Measurements from ENCODE around the gene SPATA25. TPM values are rescaled to one million over a fixed set of nuclear protein-coding genes. Genes with fewer than 3 reads are reported as not detected.

The SPATA25 gene, protein sequence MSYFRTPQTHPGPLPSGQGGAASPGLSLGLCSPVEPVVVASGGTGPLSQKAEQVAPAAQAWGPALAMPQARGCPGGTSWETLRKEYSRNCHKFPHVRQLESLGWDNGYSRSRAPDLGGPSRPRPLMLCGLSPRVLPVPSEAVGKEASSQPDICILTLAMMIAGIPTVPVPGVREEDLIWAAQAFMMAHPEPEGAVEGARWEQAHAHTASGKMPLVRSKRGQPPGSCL
- total RNA-seq: 1 to 10 TPM in 1 of 2 experiments, under 1 TPM in 1; 0.96 to 2.5 TPM

DNA sequence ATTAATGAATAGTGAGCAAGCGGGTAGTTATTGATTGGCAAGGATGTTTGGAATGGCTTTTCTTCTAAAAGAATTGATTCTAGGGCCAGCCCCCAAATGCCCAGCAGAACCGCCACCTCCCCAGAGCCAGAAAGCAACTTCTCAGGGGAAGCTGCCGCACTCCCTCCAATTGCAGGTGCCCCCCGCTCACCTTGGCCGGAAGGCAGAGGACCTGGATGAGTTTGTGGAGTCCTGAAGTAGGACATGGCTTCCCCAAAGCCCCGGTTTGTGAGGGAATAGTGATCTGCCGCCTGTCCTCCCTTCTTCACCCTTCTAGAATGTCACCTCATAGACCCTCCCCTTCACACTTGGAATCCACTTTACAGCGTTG is at the start of gene SPATA25:
Gene SPATA25 (minus strand): TSS at position 277 of the 370 bp plus-strand sequence. CDS start 32 bp downstream, at position 245.

DNA sequence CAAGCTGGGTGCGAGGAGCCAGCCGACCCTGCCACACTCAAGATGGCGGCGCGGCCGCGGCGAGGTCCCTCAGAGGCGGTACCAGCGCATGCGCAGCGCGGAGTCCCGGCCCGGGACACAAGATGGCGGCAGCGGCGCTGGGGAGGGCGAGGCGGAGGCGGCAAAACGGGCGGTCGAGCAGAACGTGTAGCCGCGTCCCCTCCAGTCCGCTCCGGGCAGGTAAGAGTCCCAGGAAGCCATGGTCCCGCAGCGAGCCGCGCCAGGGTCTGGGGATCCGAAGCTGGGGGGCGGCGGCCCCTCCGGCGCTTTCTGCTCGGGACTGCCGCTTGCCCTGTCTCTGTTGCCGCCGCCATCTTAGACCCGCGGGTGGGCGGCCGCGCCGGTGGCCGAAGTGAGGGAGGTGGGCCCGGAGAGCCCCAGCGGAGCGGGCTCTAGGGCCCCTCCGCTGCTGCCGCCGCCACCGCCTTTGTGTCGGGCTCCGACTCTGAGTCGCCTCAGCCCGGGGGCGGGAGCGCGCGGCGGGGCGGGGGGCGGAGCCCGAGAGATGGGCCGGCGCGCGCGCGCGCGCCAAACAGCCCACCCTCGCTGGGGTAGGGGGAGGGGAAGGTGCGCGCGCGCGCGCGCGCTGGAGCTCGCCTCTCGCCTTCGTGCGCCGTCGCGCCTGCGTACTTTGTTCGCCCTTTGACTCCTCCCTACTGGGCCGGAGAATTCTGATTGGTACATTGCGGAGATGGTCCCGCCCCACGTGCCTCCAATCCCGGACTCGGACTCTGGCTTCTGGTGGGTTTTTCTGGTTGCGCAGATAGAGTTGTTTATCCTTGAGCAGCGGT is 47.4 kb upstream of the SPATA25 start, which contains the start of gene PCIF1:
Gene PCIF1 (plus strand): TSS at position 98 of the 830 bp plus-strand sequence. CDS start 4,317 bp downstream, outside the sequence.

DNA sequence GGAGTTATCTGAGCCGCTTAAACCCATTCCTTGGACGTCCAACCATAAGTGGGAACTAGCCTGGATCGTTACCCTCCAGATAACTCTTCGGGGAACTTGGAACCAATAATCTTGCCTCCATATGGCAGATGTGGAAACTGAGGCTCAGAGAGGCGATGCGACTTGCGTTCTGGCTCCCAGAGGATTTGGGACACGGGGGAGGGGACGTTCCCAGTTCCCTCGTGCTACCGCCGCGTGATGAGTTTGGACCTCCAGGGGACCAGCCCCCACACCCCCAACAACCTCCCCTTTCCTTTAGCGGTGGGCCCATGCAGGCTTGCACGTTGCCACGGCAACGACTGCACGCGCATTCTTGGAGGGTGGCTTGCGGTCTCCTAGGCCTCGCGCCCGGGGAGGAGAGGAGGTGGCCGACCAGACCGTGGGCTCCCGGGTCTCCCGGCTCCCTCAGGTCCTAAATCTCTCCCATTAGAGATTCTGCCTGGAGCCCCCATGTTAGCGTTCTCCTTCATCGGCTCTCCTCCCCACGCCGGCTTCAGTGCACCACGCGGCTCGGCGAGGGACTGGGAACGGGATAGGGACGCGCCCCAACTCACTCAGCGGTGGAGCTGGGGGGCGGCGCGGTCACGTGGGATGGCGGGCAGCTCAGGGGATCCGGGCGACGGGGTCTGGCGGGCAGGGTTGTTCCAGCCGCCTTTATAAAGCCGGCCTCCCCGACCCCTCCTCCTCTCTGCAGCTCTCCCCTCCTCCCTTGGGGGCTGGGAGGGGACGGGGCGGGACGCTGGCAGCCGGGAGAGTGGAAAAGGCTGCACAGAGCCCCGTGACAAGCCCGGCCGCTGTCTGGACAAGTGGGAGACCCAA is 24.3 kb upstream of the SPATA25 start, which contains the start of gene PLTP:
Gene PLTP (minus strand): TSS at position 670 of the 858 bp plus-strand sequence. CDS start 703 bp downstream, outside the sequence.

DNA sequence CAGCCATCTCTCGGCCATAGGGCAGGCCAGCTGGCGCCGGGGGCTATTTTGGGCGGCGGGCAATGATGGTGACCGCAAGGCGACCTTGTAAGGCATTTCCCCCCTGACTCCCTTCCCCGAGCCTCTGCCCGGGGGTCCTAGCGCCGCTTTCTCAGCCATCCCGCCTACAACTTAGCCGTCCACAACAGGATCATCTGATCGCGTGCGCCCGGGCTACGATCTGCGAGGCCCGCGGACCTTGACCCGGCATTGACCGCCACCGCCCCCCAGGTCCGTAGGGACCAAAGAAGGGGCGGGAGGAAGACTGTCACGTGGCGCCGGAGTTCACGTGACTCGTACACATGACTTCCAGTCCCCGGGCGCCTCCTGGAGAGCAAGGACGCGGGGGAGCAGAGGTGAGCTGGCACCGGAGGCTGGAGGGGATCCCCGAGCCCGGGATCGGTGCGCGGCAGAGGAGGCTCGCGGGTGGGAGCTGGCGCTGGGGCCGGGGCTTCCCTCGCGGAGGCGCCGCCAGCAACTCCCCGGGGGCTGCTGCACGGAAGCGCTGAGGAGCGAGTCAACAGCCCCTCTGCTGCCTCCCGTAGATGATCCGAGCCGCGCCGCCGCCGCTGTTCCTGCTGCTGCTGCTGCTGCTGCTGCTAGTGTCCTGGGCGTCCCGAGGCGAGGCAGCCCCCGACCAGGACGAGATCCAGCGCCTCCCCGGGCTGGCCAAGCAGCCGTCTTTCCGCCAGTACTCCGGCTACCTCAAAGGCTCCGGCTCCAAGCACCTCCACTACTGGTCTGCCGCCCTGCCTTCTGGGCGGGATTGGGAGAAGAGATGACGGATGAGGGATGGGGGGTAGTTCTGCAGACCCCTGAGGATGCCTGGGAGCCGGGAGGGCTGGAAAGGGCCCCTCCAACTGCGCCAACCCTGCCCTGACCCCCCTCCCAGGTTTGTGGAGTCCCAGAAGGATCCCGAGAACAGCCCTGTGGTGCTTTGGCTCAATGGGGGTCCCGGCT is 3.9 kb upstream of the SPATA25 start, which contains the start of the genes CTSA and NEURL2:
Gene CTSA (plus strand): TSS at position 351 of the 999 bp plus-strand sequence. CDS start 234 bp downstream, at position 585.
Gene NEURL2 (minus strand): TSS at position 224 of the 999 bp plus-strand sequence. CDS start 217 bp downstream, at position 7.

DNA sequence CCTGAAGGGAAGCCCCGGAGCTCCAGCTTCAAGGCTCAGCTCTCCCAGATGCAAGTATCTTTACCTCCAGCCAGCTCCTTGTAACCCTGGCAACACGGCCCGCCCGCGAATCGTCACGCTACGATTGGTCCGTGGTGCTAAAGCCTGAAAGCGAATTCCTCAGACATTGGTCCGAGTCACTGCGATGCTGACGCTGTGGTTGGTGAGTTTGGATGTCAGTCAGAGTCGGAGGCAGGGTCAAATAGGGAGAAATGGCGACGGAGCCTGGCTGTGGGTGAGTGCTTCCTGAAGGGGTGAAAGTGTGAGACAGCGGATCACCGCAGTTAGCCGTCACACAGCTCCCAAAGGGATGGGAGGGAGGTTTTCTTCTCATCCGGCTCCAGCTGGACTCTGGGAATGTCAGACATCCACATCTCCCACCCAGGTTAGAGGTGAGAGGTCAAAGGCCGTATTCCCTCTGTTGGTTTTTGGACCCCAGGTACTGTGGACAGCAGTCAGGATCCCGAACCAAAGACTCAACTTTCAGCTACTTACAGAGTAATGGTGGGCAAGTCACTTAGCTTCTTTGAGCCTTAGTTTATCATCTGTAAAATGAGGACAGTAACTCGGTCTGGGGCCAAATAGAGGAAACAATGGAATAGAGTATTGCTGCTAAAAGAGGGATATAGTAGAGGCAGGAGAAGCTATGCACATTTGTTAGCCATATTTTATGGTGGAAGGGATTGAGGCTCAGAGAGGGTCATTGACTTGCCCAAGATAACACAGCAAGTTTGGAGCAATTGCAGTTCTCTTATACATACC is 6.2 kb downstream of the SPATA25 start, which contains the start of gene ZSWIM1:
Gene ZSWIM1 (plus strand): TSS at position 240 of the 801 bp plus-strand sequence. CDS start 1,366 bp downstream, outside the sequence.

DNA sequence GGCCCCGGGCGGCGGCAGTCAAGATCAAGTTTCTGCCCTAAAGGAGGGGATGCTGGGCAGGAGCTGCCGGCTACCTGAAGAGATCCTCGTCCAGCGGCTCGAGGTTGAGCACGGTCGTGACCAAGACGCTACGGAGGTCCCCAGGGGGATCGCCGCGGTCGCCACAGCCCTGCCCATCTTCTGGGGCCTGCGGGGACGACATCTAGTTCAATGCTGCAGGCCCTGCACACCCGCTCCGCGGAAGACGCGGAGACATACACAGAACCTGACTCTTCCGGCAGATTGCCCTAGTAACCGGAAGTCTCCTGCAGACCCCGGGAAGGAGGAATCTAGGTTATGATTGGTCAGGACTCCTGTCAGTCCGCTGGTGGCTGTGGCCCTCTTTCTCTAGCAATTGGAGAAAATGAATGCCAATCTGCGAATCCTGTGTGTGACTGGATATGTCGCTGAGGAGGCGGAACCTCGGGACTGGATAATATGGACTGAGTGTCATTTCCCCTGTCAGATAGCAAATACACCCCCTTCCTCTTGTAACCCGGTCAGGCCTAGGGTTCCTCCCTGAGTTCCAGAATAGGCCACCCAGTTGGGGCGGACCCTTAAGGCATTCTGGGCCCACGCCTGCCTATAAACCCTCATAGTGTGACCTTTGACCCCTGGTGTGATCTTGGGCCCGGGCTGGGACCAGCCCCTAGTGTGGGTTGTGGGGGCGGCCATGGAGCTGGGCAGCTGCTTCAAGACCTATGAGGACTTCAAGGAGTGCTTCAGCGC is 30.1 kb downstream of the SPATA25 start, which contains the start of the genes ACOT8 and ZSWIM3:
Gene ACOT8 (minus strand): TSS at position 279 of the 768 bp plus-strand sequence. CDS start 77 bp downstream, at position 202.
Gene ZSWIM3 (plus strand): TSS at position 501 of the 768 bp plus-strand sequence. CDS start 212 bp downstream, at position 713.

Other genes with a start within 250 kb of the SPATA25 start
- gene WFDC11, start 217.4 kb downstream of the SPATA25 start, total RNA-seq: not detected
- gene WFDC13, start 185.6 kb downstream of the SPATA25 start, total RNA-seq: not detected
- not detected for gene WFDC10B, start 182.6 kb downstream of the SPATA25 start, total RNA-seq
- not detected for gene SPINT4, start 165.3 kb downstream of the SPATA25 start, total RNA-seq
- not detected for gene WFDC3, start 95.7 kb downstream of the SPATA25 start, total RNA-seq
- gene DNTTIP1, start 95.7 kb downstream of the SPATA25 start, total RNA-seq: 10 to 100 TPM; 27.8 to 28.2 TPM
- gene UBE2C, start 75.0 kb downstream of the SPATA25 start, total RNA-seq: 100 to 1,000 TPM; 135 to 141 TPM
- gene TNNC2, start 60.3 kb downstream of the SPATA25 start, total RNA-seq: not detected
- under 1 TPM; 0.55 to 0.70 TPM for gene SNX21, start 53.8 kb downstream of the SPATA25 start, total RNA-seq
- 10 to 100 TPM; 29.6 to 32.8 TPM for gene ACOT8, start 30.2 kb downstream of the SPATA25 start, total RNA-seq
- gene ZSWIM3, start 30.0 kb downstream of the SPATA25 start, total RNA-seq: 1 to 10 TPM; 5.6 to 6.6 TPM
- 1 to 10 TPM; 9.3 to 9.7 TPM for gene ZSWIM1, start 6.4 kb downstream of the SPATA25 start, total RNA-seq
- 1 to 10 TPM; 2.0 to 2.9 TPM for gene NEURL2, start 3.6 kb upstream of the SPATA25 start, total RNA-seq
- 10 to 100 TPM; 56.9 to 57.5 TPM for gene CTSA, start 3.7 kb upstream of the SPATA25 start, total RNA-seq
- under 1 TPM; 0.43 to 0.50 TPM for gene PLTP, start 24.5 kb upstream of the SPATA25 start, total RNA-seq
- 10 to 100 TPM; 46.3 to 46.8 TPM for gene PCIF1, start 47.1 kb upstream of the SPATA25 start, total RNA-seq
- gene ZNF335, start 84.6 kb upstream of the SPATA25 start, total RNA-seq: 10 to 100 TPM; 34.9 to 35.0 TPM
- gene MMP9, start 121.3 kb upstream of the SPATA25 start, total RNA-seq: not detected
- gene SLC12A5, start 141.6 kb upstream of the SPATA25 start, total RNA-seq: under 1 TPM; 0.17 to 0.88 TPM
- 10 to 100 TPM; 26.4 to 28.3 TPM for gene NCOA5, start 202.3 kb upstream of the SPATA25 start, total RNA-seq
- under 1 TPM; 0.71 to 0.82 TPM for gene CD40, start 230.7 kb upstream of the SPATA25 start, total RNA-seq

All from activated naive CD4-positive, alpha-beta T cell treated with anti-CD3 and anti-CD28 coated beads, Interleukin-2, amount 10 ng/mL, durations not matched to agents 5 hours and 36 hours (primary cell).